CD4-positive, alpha-beta T cell treated with Interleukin-6 at 100 ng/mL for 8 hours (primary cell): ENCODE measurements around the gene PDGFRB.

Source experiments
- DNase-seq: peaks from one replicate; pipeline ENCODE4 v3.0.0-alpha.2; 2020; ENCODE audit warnings: mixed read lengths, low spot score

PDGFRB gene

DNA sequence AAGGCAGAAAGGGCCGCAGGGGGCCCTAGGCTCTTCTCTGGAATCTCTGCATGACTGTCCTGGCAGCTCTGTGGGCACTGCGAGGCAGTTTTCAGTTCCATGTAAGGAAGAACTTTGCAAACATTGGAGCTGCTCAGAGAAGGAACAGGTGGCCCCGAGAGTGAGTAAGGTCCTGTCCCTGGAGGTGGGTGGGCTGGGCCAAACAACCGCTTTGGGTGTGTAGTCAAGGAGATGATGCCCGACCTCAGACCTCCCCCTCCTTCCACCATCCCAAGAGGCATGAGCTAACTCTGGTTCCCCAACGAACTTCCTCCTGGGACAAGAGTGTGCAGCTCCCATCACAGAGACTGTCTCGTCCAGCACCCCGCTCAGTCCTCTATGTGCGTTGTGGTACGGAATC, 89.8 kb downstream of the PDGFRB start:
- DNase-seq, result no peak

DNA sequence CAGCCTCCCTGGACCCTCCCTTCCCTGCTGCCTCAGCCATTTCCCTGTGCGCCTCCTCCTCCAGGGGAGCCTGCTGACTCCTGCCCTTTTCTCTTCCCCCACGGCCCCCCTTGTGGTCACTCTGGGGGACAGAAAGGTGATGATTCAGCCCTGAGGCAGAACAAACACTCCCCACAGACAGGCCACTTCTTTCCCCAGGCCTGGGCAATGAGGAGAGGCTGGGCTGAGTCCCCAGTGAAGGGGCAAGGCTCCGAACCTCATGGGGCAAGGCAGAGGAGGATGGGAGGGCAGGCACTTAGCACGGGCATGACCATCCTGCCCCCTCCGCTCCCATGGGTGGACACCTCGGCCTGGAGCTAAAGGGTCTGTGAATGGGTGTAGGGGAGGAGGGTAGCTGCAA, 90.3 kb downstream of the PDGFRB start:
- DNase-seq, result no peak

DNA sequence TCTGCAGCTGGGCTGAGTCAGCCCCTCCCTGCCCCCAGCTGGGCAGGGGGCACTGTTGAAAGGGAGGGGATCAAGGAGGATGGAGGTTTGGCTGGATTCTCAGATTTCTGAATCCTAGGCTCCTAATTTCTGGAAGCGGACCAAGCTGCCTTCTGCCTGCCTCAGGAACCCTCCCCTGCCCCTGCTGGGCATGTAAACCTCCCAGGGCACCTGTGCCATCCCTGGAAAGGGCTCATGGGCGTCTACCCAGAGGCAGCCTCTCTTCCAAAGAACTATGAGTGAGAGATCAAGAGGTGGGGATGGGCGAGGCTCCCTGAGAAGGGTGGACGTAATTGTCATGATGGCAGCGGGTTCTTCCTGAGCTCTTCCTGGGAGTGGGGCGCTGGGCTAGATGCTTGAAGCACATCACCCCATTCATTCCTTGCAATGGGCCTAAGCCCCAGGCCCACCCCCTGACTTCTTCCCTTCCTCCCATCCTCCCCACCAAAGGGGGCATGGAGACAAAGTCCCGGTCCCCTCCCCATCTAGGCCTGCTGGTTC, 90.9 kb downstream of the PDGFRB start:
- DNase-seq, result no peak
